Measurements from ENCODE around the gene OVCH2.
"Not testable (repeated sequence)": the region's sequence is repeated elsewhere in the genome, so short reads cannot be mapped to it uniquely, and the experiment has no call there.

Gene OVCH2

GRCh38 chr11:7706377-7706776 is at the start of gene OVCH2:
Gene OVCH2, minus strand, starts transcription at chr11:7706477. Its CDS starts 83 bp downstream, at chr11:7706394.
- no peak for DNase-seq (ENCODE audit: low read depth in 2 of 2, low spot score in 1 of 2)

DNA sequence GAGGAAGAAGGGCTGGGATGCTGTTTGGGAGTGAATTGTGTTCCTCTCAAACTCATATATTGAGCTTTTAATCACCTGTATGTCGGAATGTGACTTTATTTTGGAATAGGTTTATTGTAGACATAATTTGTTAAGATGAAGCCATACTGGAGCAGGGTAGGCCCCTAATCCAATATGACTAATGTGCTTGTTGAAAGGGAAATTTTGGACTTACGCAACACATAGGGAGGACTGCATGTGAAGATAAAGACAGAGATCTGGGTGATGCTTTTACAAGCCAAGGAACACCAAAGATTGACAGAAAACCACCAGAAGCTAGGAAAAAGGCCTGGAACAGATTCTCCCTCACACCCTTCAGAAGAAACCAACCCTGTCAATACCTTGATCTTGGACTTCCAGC is 43.2 kb upstream of the OVCH2 start:
- no peak for DNase-seq (ENCODE audit: low read depth in 2 of 2, low spot score in 1 of 2)

GRCh38 chr11:7734767-7735166 is 28.5 kb upstream of the OVCH2 start:
- not testable (repeated sequence) for DNase-seq (ENCODE audit: low read depth in 2 of 2, low spot score in 1 of 2)

DNA sequence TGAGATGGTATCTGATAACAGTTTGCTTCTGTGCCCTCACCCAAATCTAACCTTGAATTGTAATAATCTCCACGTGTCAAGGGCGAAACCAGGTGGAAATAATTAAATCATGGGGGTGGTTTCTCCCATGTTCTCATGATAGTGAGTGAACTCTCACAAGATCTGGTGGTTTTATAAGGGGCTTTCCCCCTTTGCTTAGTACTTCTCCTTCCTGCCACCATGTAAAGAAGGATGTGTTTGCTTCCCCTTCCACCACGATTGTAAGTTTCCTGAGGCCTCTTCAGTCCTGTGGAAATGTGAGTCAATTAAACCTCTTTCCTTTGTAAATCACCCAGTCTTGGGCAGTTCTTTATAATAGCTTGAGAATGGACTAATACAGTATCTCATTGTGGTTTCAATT is 8.5 kb upstream of the OVCH2 start:
- DNase-seq (ENCODE audit: low read depth in 2 of 2, low spot score in 1 of 2) = no peak

- no peak for DNase-seq (ENCODE audit: low read depth in 2 of 2, low spot score in 1 of 2)
These were observed 2.5 kb downstream of the OVCH2 start for GRCh38 chr11:7703740-7704139.

DNA sequence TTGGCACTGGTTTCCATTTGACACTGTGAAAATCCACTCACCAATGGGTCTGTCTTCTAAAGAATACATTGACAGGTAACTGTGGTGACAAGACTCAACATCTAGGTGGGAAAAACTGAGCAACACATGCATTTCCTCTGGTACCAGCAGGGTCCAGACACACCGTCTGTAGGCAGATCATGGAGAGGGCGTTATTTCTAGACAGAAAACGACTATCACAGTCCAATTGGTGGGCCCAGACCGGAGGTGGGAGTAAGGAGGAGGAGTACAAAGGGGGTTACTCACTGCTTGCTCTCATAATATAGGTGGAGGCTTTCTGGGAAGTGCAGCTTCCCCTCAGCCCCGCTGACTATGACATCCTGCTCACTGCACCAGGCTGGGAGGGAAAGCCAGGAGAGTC is 9.9 kb downstream of the OVCH2 start:
- no peak for DNase-seq (ENCODE audit: low read depth in 2 of 2, low spot score in 1 of 2)

DNA sequence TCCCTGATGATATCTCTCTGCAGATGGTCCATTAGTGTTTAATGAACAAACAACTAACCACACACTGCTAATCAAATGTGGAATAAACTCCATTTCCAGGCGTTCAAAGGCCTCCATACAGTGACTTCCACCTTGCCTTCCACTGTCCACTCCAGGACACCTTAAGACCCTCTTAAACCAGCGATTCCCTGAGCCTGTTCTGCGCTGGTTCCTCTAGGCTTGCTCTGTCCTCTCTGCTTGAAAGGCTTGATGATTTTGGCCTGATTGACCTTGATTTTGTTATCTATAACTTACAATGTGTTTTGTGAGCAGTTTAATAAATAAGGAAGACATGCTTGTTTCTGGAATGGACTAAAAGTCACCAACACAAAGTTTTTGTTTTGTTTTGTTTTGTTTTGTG is 12.0 kb downstream of the OVCH2 start:
- no peak for DNase-seq (ENCODE audit: low read depth in 2 of 2, low spot score in 1 of 2)

DNA sequence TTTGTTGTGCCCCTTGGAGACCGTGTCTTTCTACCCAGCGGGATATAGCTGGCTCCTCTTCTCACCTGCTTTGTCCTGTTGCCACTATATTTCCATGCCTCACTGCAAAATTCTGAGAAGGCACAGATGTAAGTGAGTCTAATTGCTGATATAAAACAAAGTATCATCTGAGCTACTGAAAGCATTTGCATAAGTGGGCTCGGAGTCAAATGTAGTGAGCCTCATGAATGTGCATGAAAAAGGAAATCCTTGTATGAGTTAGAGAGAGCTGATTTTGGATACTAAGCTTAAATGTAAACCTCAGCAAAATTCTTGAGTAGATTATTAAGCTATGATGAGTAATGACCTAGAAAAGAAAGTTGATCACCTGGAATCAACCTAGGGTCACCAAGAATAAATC is 13.9 kb downstream of the OVCH2 start:
- no peak for DNase-seq (ENCODE audit: low read depth in 2 of 2, low spot score in 1 of 2)

DNA sequence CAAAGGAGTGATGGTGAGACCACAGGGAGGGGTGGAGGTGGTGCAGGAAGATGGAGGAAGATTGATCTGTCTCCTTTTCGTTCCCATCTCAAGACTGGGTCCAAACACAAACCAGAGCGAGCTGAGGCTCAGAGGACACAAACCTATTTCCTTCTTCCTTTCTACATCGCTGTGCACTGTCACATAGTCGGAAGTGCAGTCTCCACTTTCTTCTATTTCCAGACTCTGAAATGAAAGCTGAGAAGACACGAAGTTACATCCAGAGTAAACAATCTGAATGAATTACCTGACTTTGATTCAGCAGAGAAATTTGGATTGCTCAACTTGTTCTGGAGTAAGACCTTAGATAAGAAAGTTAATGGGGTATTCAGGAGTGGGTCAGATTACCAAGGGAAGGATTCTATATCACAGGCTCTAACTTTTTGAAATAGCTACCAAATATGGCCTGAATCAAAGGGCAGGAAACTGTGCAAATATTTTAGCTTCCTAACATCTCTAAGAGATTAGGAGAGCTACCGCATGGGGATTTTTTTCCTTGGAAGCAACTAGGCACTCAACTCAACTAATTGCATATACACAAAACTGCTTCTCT is 14.4 kb downstream of the OVCH2 start:
- no peak for DNase-seq (ENCODE audit: low read depth in 2 of 2, low spot score in 1 of 2)

DNA sequence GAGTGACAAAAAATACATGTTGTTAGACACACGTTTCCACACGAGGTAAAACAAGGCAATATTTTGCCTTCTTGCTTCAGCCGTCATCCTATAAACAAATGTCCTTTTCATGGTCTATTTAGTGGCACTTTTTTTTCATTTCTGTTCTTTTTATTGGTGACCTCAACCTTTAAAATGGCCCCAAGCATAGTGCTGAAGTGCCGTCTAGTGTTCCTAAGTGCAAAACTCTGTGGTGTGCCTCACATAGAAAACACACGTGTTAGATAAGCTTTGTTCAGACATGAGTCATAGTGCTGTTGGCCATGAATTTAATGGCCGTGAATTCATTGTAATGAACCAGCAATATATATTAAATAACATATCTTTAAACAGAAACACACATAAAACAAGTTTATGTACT is 15.6 kb downstream of the OVCH2 start:
- no peak for DNase-seq (ENCODE audit: low read depth in 2 of 2, low spot score in 1 of 2)

GRCh38 chr11:7689239-7689638 is 17.0 kb downstream of the OVCH2 start:
- no peak for DNase-seq (ENCODE audit: low read depth in 2 of 2, low spot score in 1 of 2)

GRCh38 chr11:7688238-7688826 is 17.9 kb downstream of the OVCH2 start:
- no peak for DNase-seq (ENCODE audit: low read depth in 2 of 2, low spot score in 1 of 2)

GRCh38 chr11:7687386-7687785 is 18.9 kb downstream of the OVCH2 start:
- DNase-seq (ENCODE audit: low read depth in 2 of 2, low spot score in 1 of 2) = no peak

- no peak for DNase-seq (ENCODE audit: low read depth in 2 of 2, low spot score in 1 of 2)
These were observed 19.5 kb downstream of the OVCH2 start for GRCh38 chr11:7686761-7687160.

GRCh38 chr11:7683571-7683970 is 22.7 kb downstream of the OVCH2 start:
- DNase-seq (ENCODE audit: low read depth in 2 of 2, low spot score in 1 of 2) = no peak

DNA sequence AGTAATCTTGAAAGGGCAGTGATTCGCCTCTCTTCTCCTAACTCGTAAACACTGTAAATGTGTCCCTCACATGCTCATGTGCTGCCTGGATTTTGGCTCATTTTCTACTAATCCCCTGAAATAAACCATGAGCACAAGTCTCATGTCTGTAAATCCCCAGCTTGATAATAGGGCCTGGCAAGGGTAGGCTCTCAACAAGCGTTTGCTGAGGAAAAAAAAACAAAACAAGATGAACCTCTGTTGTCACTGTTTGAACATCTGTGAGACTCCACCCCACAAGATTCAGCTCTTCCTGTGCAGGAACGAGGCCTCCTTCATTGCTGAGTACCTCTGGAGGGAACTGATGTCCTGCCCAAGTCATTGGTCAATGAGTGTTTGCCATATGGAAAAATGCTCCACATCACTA is 28.5 kb downstream of the OVCH2 start:
- no peak for DNase-seq (ENCODE audit: low read depth in 2 of 2, low spot score in 1 of 2)

DNA sequence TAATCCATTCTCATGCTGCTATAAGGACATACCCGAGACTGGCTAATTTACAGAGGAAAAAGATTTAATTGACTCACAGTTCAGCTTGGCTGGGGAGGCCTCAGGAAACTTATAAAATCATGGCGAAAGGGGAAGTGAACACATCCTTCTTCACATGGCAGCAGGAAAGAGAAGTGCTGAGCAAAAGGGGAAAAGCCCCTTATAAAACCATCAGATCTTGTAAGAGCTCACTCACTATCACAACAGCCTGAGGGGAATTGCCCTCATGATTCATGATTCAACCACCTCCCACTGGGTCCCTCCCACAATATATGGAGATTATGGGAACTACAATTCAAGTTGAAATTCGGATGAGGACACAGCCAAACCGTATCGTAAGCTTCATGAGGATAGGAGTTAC is 29.2 kb downstream of the OVCH2 start:
- DNase-seq (ENCODE audit: low read depth in 2 of 2, low spot score in 1 of 2) = no peak

DNA sequence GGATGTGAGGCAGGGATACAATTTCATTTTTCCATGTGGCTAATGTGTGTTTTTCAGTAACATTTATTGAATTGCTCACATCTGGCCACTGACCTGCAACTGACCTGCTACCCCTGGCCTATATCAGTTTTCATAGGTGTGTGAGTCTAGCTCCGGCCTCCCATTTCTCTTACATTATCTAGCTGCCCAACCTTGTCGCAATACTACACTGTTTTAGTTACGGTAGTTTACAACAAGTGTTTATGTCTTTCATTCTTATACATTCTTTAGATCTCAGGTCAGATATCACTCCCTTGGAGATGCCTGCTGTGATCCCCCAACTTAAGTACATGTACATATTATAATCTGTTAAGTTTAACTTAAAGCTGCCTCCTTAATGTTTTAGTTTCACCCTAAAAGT is 30.6 kb downstream of the OVCH2 start:
- DNase-seq (ENCODE audit: low read depth in 2 of 2, low spot score in 1 of 2) = no peak

GRCh38 chr11:7673724-7674434 is 32.4 kb downstream of the OVCH2 start:
- DNase-seq (ENCODE audit: low read depth in 2 of 2, low spot score in 1 of 2) = no peak

GRCh38 chr11:7672960-7673723 is 33.1 kb downstream of the OVCH2 start, which contains the start of gene CYB5R2:
Gene CYB5R2, minus strand, starts transcription at chr11:7673500. Its CDS starts 675 bp downstream, at chr11:7672825.
- no peak for DNase-seq (ENCODE audit: low read depth in 2 of 2, low spot score in 1 of 2)

- DNase-seq (ENCODE audit: low read depth in 2 of 2, low spot score in 1 of 2) = no peak
These were observed 33.9 kb downstream of the OVCH2 start for GRCh38 chr11:7672276-7672959.

Measured in stimulated activated CD8-positive, alpha-beta memory T cell treated with anti-CD3 and anti-CD28 coated beads, Interleukin-4, amount 100 ng/mL, for 1 hour (primary cell).